Measurements from ENCODE around the gene FNDC10.

DNA sequence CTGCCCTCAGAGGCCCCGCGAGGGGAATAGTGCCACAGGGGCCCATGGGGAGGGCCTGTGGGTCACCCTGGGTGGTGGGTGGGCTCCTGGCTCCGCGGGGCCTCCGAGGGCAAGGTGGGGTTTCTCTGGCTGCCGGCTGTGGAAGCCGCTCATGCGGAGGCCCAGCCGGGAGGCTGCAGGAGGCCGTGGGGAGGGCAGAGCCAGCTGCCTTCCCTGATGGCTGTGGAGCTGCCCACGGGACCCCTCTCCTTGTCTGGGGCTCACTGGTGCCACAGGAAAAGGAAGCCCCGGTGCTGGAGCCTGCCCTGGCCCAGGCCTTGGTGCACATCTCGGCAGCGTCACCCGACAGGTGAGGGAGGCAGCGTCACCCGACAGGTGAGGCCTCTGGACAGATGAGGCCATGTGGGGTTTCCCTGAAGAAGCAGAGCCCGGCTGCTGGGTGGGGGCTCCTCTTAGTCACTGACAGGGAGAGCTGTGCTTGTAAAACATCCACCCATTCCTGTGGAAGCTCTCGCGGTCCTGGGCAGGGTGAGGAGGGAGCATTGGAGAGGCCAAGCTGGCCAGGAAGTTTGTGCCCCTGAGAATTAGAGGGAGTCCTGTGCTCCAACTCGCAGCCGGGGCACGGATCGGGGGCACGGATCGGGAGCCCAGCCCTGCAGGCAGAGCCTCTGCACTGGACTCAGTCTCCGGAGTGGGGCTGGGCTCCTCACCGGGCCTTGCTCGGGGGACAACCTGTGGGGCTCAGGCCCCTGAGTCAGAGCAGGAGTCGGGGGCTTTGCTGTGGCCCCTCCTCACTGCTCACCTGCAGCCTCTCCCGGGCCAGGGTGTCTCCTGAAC, 21.5 kb upstream of the FNDC10 start:
- TF ChIP-seq ZFX (IDR thresholded peaks at IDR 0.05; ENCODE audit: borderline replicate concordance): no peak
- TF ChIP-seq, protein P1, sequence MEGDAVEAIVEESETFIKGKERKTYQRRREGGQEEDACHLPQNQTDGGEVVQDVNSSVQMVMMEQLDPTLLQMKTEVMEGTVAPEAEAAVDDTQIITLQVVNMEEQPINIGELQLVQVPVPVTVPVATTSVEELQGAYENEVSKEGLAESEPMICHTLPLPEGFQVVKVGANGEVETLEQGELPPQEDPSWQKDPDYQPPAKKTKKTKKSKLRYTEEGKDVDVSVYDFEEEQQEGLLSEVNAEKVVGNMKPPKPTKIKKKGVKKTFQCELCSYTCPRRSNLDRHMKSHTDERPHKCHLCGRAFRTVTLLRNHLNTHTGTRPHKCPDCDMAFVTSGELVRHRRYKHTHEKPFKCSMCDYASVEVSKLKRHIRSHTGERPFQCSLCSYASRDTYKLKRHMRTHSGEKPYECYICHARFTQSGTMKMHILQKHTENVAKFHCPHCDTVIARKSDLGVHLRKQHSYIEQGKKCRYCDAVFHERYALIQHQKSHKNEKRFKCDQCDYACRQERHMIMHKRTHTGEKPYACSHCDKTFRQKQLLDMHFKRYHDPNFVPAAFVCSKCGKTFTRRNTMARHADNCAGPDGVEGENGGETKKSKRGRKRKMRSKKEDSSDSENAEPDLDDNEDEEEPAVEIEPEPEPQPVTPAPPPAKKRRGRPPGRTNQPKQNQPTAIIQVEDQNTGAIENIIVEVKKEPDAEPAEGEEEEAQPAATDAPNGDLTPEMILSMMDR (IDR thresholded peaks at IDR 0.05): no peak

Data from 22Rv1 (cell line).